Keratinocyte (primary cell): ENCODE results near the gene ARNT2. TPM values are rescaled to one million over a fixed set of nuclear protein-coding genes. Genes with fewer than 3 reads are reported as not detected.

Experiments
- DNase-seq: peaks from one replicate; pipeline ENCODE4 v3.0.0-alpha.2; 2011; ENCODE audit warnings: low read depth, missing footprints, low spot score
- FAIRE-seq: peaks from 2 replicates; lab custom pipeline; 2011; peaks lifted over from hg19 to GRCh38; lab: Jason Lieb, UNC
- H2AFZ ChIP-seq: 2 replicates; pipeline ENCODE4 v1.6.0; 2012; ENCODE audit warnings: low read length, control low read depth, inconsistent platforms; ENCODE audit not compliant: control insufficient read depth
- H3K27ac ChIP-seq: 2 replicates; pipeline ENCODE4 v1.5.1; 2011; ENCODE audit warnings: low read length; ENCODE audit not compliant: control insufficient read depth, insufficient read depth
- H3K27me3 ChIP-seq: 3 replicates; pipeline ENCODE4 v1.6.0; 2011; ENCODE audit warnings: low read length; ENCODE audit not compliant: control insufficient read depth, insufficient read depth; ENCODE audit errors: extremely low read depth
- H3K36me3 ChIP-seq, 2 experiments: 2 replicates in 1 of 2; 3 replicates in 1 of 2; pipeline ENCODE4 v1.5.1; 2011; ENCODE audit warnings: low read length in 2 of 2, mild to moderate bottlenecking in 1 of 2; ENCODE audit not compliant: control insufficient read depth in 2 of 2, insufficient read depth in 2 of 2; ENCODE audit errors: extremely low read depth in 1 of 2
- H3K4me1 ChIP-seq: 3 replicates; pipeline ENCODE4 v1.5.1; 2011; ENCODE audit warnings: low read length; ENCODE audit not compliant: control insufficient read depth, insufficient read depth; ENCODE audit errors: extremely low read depth
- H3K4me2 ChIP-seq: 3 replicates; pipeline ENCODE4 v1.6.0; 2011; ENCODE audit warnings: low read depth, low read length; ENCODE audit not compliant: control insufficient read depth, insufficient read depth; ENCODE audit errors: extremely low read depth
- H3K4me3 ChIP-seq, 3 experiments: fragments of 200-600 bp in 1 of 3; sonication (generic) in 1 of 3; 2 replicates in 2 of 3; 3 replicates in 1 of 3; pipeline ENCODE4 v1.5.1; 2011 to 2016; ENCODE audit warnings: low read length in 3 of 3, mild to moderate bottlenecking in 3 of 3, control low read depth in 2 of 3, inconsistent platforms in 1 of 3, low read depth in 1 of 3, mixed read lengths in 1 of 3, mixed run types in 1 of 3, moderate library complexity in 1 of 3; ENCODE audit not compliant: control insufficient read depth in 2 of 3, insufficient read depth in 2 of 3; ENCODE audit errors: extremely low read depth in 1 of 3
- H3K79me2 ChIP-seq: 2 replicates; pipeline ENCODE4 v1.6.0; 2012; ENCODE audit warnings: low read length; ENCODE audit not compliant: control insufficient read depth, insufficient read depth
- H3K9ac ChIP-seq: 3 replicates; pipeline ENCODE4 v1.6.0; 2011; ENCODE audit warnings: low read length; ENCODE audit not compliant: control insufficient read depth, insufficient read depth; ENCODE audit errors: extremely low read depth
- H3K9me1 ChIP-seq: 3 replicates; pipeline ENCODE4 v1.6.0; 2011; ENCODE audit warnings: low read length; ENCODE audit not compliant: control insufficient read depth, insufficient read depth; ENCODE audit errors: extremely low read depth
- H3K9me3 ChIP-seq: 2 replicates; pipeline ENCODE4 v1.5.1; 2012; ENCODE audit warnings: low read depth, low read length; ENCODE audit not compliant: control insufficient read depth
- H4K20me1 ChIP-seq: 3 replicates; pipeline ENCODE4 v1.6.0; 2011; ENCODE audit warnings: low read length; ENCODE audit not compliant: control insufficient read depth, insufficient read depth; ENCODE audit errors: extremely low read depth
- CTCF ChIP-seq, 3 experiments: IDR thresholded peaks in 1 of 3; conservative IDR thresholded peaks in 1 of 3; optimal IDR thresholded peaks in 1 of 3; 2 replicates in 2 of 3; 3 replicates in 1 of 3; pipeline versions ENCODE3 to v1.5.1; 2011; ENCODE audit warnings: low read length in 3 of 3, mild to moderate bottlenecking in 3 of 3, moderate library complexity in 2 of 3, control low read depth in 1 of 3, inconsistent platforms in 1 of 3; ENCODE audit not compliant: insufficient read depth in 2 of 3; ENCODE audit errors: extremely low read depth in 1 of 3
- EZH2 ChIP-seq: IDR thresholded peaks from one replicate; pipeline ENCODE4 v1.6.1; 2012; ENCODE audit warnings: inconsistent platforms, mild to moderate bottlenecking, low read length, moderate library complexity
- dilution Hi-C: fragments of 300-500 bp; cut with MboI; formaldehyde crosslinking; loops from one replicate; pipeline ENCODE4 v1.7.0; 2020; ENCODE audit warnings: low sequenced_read_pairs; ENCODE audit not compliant: extremely low pct_ligation_motif_present
- polyA plus RNA-seq, 5 experiments: library from polyadenylated mRNA; depleted of rRNA in 3 of 5; stranded (reverse) in 3 of 5; stranded (forward) in 1 of 5; unstranded in 1 of 5; fragments of >200 nt; gene quantifications; 1 replicate in 1 of 5; 2 replicates in 3 of 5; 3 replicates in 1 of 5; pipeline versions ENCODE4 v1.2.1 to v1.2.3, GENCODE V29; 2011 to 2012; ENCODE audit warnings: missing spikeins in 2 of 5, low read depth in 1 of 5, low replicate concordance in 1 of 5

The ARNT2 gene
- polyA plus RNA-seq, 1 donor (not counting 4 experiments of a cell fraction or from before 2014, with no cell fraction given) = 0.16 TPM

- DNase-seq = no peak
- Histone ChIP-seq H3K4me1 (peaks cover 5% of the 10 kb centered on the region), H3K9me3 (no peaks in the 10 kb centered on the region), H3K36me3 (no peaks in the 10 kb centered on the region), H3K9ac (no peak overlapping the region), H3K4me3 (no peak overlapping the region), H3K9me1 (no peaks in the 10 kb centered on the region), H2AFZ (no peak overlapping the region), H4K20me1 (no peaks in the 10 kb centered on the region), H3K79me2 (no peaks in the 10 kb centered on the region), H3K27ac (no peak overlapping the region), H3K27me3 (no peaks in the 10 kb centered on the region), H3K4me2 (no peak overlapping the region)
- dilution Hi-C loops = no loop called here
- FAIRE-seq = no peak
- TF ChIP-seq EZH2 (no peak), CTCF (optimal IDR thresholded peaks at IDR 0.05 in 1 of 3, IDR thresholded peaks at IDR 0.05 in 1 of 3, conservative IDR thresholded peaks at IDR 0.05 in 1 of 3; ENCODE audit: extremely low read depth in 1 of 3, insufficient read depth in 2 of 3, low read length in 3 of 3) (no peak)
These were observed 155.1 kb downstream of the ARNT2 start for GRCh38 chr15:80559320-80559693.

- FAIRE-seq (no peak), DNase-seq (no peak)
- H3K9me3 ChIP-seq = no peaks in the 10 kb centered on the region
- no peak overlapping the region for H2AFZ ChIP-seq
- no peaks in the 10 kb centered on the region for H3K9me1 ChIP-seq
- no peak overlapping the region for H3K9ac ChIP-seq
- no peak overlapping the region for H3K4me2 ChIP-seq
- dilution Hi-C loops = no loop called here
- TF ChIP-seq CTCF (optimal IDR thresholded peaks at IDR 0.05 in 1 of 3, IDR thresholded peaks at IDR 0.05 in 1 of 3, conservative IDR thresholded peaks at IDR 0.05 in 1 of 3; ENCODE audit: extremely low read depth in 1 of 3, insufficient read depth in 2 of 3, low read length in 3 of 3) (no peak), EZH2 (no peak)
- no peak overlapping the region for H3K27ac ChIP-seq
- no peaks in the 10 kb centered on the region for H4K20me1 ChIP-seq
- H3K36me3 ChIP-seq = no peaks in the 10 kb centered on the region
- H3K79me2 ChIP-seq = no peaks in the 10 kb centered on the region
- peaks cover 5% of the 10 kb centered on the region for H3K4me1 ChIP-seq
- no peak overlapping the region for H3K4me3 ChIP-seq
- H3K27me3 ChIP-seq = no peaks in the 10 kb centered on the region
These were observed 155.6 kb downstream of the ARNT2 start for GRCh38 chr15:80559761-80560160.
